GM19099 (cell line): ENCODE data around the gene NEGR1.

Source experiments
- POLR2A ChIP-seq: IDR thresholded peaks from 3 replicates; pipeline ENCODE4 v1.6.1; 2011; ENCODE audit warnings: low read depth; ENCODE audit not compliant: insufficient read length; ENCODE audit errors: extremely low read depth

NEGR1 gene

DNA sequence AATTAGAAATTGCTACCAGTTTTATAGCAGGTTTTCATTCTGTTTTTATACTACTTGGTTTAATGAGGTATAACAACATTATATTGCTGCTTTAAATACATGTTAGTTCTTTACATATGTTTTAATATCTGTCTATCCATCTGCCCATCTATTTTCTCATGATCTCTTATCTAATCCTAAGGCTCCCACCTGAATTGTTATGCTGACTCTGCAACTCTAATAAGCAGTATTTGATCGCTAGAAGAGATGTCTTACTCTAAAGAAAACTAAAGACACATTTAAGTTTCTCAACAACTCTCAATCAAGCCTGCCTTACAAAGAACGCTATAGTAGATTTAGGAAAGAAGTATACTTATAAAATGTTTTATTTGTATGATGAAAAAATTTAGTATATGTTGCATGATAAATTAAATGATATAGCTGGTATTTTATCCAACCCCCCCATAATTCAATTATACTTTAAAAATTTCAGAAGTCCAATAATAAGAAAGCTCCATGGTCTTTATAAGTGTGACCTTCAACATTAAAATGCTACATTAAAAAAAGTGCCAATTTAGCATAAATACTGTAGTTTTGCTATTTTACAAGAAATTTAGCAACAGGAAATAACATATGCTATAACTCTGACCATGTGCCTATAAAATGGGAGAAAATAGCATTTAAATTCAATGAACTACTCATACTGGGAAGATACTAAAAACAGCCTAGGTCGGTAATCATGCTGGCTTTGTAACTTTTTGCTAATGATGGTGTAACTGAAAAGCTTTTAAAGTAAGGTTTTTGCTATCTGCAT lies 180.3 kb downstream of the NEGR1 start:
- no peak for TF ChIP-seq POLR2A

- TF ChIP-seq POLR2A: no peak
These were observed 181.6 kb downstream of the NEGR1 start for GRCh38 chr1:72100771-72101170.

DNA sequence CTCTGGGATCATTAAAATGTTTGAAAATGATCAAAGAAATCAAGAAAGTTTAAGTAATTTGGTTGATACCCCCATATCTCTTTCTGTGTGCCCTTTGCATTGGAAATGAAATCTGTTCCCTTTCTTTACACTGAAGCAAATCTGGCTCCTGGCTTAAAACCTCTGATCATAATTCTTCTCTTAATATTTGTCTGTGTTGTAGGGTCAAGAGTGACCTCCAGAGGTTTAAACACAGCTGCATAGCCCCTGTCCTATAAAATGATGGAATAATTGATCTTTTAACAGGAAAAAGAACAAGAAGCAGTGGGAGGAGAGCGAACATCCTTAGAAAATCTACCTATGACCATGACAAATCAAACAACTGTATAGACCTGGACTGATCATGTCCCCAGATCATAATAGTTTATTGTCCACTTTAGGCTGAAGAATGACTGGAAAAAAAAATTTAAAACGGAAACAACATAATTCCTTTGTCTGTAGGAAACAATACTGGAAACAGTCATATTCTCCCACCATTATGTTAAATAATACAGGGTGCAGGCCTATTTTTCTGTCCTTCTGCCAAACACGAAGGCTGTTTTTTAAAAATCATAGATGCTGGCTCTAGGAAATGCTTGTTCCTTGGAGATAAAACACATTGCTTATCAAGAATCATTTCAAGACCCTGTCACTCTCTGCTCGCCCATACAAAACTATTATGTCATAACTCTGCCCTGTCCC lies 184.3 kb downstream of the NEGR1 start:
- no peak for TF ChIP-seq POLR2A

GRCh38 chr1:72094209-72094608 lies 188.1 kb downstream of the NEGR1 start:
- TF ChIP-seq POLR2A: no peak

DNA sequence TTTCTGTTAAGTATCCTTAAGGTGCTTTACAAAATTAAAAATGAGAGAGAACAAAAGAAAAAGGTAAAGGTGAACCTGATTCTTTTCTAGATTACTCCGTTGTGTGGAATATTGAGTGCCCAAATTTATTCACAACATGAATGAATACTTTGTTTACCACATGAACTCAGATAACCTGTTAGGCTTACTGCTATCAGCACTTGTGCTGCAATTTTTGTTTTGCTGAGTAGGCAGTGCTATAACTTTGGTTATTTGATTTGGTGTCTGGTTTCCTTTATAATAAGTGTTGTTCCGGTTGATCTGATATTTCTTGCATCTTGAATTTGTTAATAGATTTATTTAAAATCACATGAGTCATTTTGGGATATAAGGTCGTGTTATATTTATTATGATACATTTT lies 195.9 kb downstream of the NEGR1 start:
- no peak for TF ChIP-seq POLR2A

DNA sequence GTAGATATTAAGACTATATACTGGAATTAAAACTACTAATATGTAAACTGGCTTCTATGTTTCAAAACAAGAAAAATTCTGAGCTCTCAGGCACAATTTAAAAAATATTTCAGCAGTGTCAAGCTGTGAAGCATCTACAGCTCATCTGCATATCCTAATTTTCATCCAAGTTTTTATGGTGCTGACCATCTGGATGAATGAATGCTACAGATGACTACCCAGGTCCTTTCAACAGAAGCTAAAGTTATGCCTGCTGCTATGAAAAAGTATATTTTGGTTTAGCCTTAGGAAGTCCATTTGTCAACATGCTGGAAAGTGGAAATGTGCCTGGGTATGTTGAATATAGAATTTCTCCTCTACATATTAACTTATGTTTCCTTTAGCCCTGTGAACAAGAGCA lies 206.9 kb downstream of the NEGR1 start:
- TF ChIP-seq POLR2A: no peak

DNA sequence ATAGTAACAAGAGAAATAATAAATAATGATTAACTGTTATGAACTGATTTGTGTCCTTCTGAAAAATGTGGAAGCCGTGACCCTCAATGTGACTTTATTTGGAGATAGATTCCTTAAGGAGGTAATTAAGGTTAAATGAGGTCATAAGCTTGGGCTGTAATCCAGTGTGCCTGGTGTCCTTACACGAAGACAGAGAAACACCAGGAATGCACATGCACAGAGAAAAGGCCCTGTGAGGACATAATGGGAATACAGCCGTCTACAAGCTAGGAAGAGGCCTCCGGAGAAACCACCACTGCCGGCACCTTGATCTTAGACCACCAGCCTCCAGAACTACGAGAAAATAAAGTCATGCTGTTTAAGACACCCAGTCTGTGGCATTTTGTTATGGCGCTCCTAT lies 215.9 kb downstream of the NEGR1 start:
- TF ChIP-seq POLR2A: no peak

DNA sequence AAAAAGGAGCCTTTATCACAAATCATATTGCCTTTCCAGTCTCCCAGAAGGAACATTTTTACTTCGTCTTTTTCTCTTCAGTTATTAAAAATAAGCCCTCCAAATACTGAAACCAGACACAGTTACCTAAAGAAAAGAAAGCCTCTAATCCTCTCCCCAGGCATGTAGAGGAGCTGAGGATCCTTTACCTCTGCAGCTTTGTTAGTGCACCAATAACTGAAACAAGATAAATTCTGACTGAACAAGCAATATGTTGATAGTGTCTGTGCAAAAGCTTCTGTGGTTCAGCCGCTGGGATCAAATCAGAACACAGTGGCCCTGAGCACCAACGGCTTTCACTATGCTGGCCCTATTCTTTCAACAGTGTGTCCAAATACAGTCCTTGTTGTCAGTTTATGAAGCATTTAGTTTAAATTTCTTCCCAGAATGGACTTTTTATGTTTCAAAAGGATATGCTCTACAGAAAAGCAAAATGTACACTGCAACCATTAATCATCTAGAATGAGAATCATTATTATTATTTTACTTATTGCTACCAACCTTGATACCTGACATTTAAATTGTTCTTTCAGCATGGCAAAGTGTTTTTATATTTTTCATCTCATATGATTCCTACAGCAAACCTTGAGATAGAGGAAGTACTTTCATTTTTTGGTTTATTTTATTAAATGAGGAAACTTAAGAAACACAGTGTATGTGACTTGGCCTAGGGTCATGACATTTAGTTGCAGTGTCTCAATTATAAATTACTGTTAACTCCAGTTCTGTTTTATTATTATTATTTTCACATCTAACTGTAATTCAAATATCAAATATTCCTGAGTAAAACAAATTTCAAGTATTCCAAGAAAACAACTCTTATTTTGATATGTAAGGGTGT lies 217.9 kb downstream of the NEGR1 start:
- TF ChIP-seq POLR2A: no peak

DNA sequence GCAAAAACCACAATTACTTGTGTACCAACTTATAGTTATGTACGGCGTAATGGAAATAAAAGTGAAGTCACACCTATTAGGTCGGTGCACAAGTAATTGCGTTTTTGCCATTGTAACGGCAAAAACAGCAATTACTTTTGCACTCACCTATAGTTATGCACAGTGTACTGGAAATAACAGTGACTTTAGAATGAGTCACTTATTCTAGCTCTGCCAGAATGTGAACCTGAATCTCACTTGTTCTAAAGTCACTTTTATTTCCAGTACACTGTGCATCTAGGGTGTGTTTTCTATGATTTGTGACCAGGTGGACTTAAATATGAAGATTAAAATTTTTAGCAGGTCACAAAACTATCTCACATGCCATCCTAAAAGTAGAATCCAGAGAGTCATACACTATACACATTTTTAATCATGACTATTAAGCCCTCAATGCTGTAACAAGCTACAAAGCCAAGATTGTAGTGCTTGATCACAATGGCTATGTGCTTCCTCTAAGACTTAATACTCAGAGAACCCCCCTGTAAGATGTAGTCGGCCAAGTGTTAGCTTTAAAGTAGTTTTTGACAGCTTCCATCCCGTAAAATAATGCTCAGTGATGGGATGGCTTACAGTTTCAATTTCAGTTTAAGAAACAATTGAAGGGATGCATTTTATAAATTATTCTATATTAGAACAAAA lies 218.8 kb downstream of the NEGR1 start:
- TF ChIP-seq POLR2A: no peak

- no peak for TF ChIP-seq POLR2A
These were observed 219.8 kb downstream of the NEGR1 start for GRCh38 chr1:72062584-72062983.

- no peak for TF ChIP-seq POLR2A
These were observed 221.7 kb downstream of the NEGR1 start for GRCh38 chr1:72060466-72061245.

GRCh38 chr1:72056516-72056915 lies 225.8 kb downstream of the NEGR1 start:
- TF ChIP-seq POLR2A: no peak

DNA sequence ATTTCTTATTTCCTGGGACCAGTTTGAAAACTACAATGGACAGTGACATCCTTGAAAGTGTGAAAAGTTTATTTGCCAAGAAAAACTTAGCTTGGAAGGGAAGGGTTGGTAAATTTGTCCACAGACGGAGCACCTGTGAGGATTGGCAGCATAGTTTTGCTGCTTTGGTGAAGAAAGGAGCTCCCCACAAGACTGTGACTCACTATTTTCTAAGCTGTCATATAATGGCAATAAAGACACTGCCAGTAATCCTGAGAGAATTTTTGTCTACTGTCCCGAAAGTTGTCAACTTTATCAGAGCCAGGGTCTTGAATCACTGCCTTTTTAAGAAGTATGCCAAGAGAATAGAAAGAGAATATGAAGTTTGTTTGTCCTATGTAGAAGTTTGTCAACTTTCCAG lies 230.8 kb downstream of the NEGR1 start:
- no peak for TF ChIP-seq POLR2A

DNA sequence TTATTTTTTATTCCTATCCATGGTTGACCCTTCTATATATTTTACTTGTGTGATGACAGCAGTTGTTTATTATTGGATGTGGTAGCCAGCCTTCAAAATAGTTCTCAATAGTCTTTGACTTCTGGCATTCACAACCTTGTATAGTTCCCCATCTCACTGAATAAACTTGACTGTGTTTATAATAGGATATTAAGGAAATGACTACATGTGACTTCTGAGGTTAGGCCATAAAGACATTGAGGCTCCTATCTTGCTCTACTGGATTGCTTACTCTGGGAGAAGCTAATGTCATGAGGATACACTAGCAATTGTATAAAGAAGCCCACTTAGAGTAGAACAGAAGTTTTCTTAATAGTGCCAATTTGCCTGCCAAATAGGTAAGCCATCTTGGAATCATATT lies 231.8 kb downstream of the NEGR1 start:
- no peak for TF ChIP-seq POLR2A
